Prostate gland (tissue), 2 donors: Measurements from ENCODE around the gene MUC20.

Source experiments
- POLR2A ChIP-seq: fragments of 450-650 bp; IDR thresholded peaks from one replicate; pipeline ENCODE4 v1.6.1; 2016; ENCODE audit warnings: antibody characterized with exemption, mild to moderate bottlenecking
- POLR2AphosphoS5 ChIP-seq: sonication (generic); formaldehyde crosslinking; IDR thresholded peaks from one replicate; pipeline ENCODE4 v1.6.1; 2017; ENCODE audit warnings: antibody characterized with exemption
- TF ChIP-seq, protein P1 (sequence below), 4 experiments: fragments of 200-600 bp in 2 of 4; fragments of 450-650 bp in 2 of 4; sonication (generic) in 2 of 4; IDR thresholded peaks; 1 replicate in 3 of 4; 2 replicates in 1 of 4; pipeline ENCODE4 v1.5.1; 2016 to 2019; ENCODE audit warnings: antibody characterized with exemption in 4 of 4, mild to moderate bottlenecking in 2 of 4, moderate library complexity in 2 of 4

DNA sequence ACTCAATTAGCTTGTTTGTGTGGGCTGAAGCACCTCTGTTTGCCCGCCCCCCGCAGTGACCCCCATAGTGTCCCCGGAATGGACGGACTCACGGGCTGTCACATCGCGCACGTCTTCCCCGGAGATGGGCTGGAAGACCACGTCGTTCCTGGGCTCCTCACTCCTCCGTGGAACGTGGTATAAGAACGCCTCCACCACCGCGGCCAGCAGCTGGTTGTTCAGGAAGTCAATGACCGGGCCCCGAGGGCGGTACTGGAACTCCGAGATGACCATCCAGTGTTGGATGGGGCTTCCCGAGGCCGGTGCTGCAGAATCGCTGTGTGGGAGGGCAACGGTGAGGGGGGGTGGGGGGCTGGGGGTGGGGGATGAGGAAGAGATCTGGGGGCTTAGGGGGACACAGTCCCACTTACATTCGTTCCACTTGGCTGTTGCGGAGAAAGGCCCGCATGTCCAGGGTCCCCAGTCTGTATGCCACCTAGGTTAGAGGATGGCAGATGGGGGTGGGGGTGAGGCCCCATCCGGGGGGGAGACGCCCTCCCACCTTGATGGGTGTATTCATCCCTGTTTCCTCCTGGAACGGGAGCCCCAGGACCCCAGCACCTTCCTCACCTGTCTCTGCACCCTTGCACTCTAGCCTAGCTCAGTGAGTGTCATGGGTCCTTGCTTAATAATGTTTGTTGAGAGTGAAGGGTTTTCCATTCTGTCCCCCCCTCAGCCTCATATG, 30.2 kb downstream of the MUC20 start:
- TF ChIP-seq, protein P1, sequence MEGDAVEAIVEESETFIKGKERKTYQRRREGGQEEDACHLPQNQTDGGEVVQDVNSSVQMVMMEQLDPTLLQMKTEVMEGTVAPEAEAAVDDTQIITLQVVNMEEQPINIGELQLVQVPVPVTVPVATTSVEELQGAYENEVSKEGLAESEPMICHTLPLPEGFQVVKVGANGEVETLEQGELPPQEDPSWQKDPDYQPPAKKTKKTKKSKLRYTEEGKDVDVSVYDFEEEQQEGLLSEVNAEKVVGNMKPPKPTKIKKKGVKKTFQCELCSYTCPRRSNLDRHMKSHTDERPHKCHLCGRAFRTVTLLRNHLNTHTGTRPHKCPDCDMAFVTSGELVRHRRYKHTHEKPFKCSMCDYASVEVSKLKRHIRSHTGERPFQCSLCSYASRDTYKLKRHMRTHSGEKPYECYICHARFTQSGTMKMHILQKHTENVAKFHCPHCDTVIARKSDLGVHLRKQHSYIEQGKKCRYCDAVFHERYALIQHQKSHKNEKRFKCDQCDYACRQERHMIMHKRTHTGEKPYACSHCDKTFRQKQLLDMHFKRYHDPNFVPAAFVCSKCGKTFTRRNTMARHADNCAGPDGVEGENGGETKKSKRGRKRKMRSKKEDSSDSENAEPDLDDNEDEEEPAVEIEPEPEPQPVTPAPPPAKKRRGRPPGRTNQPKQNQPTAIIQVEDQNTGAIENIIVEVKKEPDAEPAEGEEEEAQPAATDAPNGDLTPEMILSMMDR (IDR thresholded peaks at IDR 0.05) = no peak
- TF ChIP-seq POLR2AphosphoS5 (no peak), POLR2A (no peak)
